GM21529 (cell line): ENCODE data around the gene SLC10A2.
"Not testable (repeated sequence)": the region's sequence is repeated elsewhere in the genome, so short reads cannot be mapped to it uniquely, and the experiment has no call there.

Source experiments
- ATAC-seq: cut with Tn5 transposase; IDR thresholded peaks from one replicate; pipeline ENCODE4 v1.9.1; 2021; ENCODE audit not compliant: unreplicated experiment

The SLC10A2 gene, protein sequence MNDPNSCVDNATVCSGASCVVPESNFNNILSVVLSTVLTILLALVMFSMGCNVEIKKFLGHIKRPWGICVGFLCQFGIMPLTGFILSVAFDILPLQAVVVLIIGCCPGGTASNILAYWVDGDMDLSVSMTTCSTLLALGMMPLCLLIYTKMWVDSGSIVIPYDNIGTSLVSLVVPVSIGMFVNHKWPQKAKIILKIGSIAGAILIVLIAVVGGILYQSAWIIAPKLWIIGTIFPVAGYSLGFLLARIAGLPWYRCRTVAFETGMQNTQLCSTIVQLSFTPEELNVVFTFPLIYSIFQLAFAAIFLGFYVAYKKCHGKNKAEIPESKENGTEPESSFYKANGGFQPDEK

DNA sequence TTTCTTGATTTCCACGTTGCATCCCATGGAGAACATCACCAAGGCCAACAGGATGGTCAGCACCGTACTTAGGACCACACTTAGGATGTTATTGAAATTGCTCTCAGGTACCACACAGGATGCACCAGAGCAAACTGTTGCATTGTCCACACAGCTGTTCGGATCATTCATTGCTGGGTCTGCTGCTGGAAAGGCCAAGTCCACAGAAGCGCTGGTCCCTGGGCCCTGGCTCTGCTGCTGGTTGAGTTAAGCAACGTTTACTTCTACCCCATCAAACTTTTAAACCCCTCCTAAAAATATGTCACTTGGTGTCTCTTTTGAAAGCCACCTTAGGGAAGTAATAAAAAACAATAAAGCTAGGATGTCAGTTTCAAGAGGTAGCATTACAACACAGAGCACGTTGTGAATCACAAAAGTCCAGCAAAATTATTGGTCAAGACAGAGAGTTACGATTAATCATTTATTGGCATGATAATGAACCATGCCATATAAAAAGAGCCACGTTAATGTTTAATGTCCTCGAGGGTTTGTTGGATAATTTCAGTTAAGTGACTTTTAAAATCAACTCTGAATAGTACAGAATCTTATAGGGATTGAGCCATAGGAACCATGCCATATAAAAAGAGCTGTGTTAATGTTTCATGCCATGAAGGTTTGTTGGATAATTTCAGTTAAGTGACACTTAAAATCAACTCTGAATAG is at the start of gene SLC10A2:
SLC10A2 (minus strand) TSS at position 339 of the 702 bp plus-strand sequence; CDS start at position 171, 168 bp downstream.
- ATAC-seq: no peak

- no peak for ATAC-seq
Observed at GRCh38 chr13:103107580-103107979, 41.4 kb upstream of the SLC10A2 start.

- no peak for ATAC-seq
Observed at GRCh38 chr13:103104340-103104739, 38.1 kb upstream of the SLC10A2 start.

- ATAC-seq: not testable (repeated sequence)
Observed at GRCh38 chr13:103103456-103103855, 37.2 kb upstream of the SLC10A2 start.

DNA sequence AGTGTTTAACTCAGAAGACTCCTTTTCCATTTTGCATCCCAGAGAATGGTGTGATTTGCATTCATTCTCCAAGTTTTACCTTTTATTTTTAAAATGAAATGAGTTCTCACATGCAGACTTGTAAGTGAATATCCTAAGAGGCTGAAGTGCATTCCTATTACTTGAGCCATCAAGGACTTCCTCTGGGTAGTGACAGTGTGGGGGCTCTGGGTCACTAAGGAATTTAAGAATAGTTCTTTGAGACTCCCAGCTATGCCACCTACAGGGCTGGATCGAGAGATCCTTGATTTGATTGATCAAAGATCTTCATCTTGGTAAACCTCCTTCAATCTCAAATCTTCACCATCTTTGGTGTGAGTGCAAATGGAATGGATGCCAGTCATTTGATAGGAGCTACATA is 36.3 kb upstream of the SLC10A2 start:
- ATAC-seq: no peak

- no peak for ATAC-seq
Observed at GRCh38 chr13:103101901-103102300, 35.7 kb upstream of the SLC10A2 start.

GRCh38 chr13:103101500-103101899 is 35.3 kb upstream of the SLC10A2 start:
- no peak for ATAC-seq

- no peak for ATAC-seq
Observed at GRCh38 chr13:103100830-103101229, 34.6 kb upstream of the SLC10A2 start.

DNA sequence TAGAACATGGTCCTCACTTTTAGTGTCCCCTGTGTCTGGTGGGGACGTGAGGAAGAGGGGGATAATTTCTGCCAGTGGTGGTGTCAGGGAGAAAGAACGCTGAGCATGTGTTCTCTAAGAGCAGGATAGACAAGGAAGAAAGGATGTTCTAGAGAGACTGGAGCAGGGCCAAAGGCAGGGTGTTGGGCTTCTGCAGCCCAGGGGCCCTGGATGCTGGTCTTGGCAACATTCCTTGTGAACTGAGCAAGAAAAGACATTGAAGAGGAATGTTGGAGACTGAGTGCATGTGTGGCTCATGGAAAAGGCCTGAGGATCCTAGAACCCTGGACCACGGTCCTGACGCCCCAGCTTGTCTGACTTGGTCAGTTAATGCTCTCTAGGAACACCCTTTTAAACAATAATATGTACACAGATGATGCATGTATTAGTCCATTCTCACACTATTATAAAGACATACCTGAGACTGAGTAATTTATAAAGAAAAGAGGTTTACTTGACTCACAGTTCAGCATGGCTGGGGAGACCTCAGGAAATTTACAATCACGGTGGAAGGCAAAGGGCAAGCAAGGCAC is 33.6 kb upstream of the SLC10A2 start:
- ATAC-seq: no peak

GRCh38 chr13:103098535-103098934 is 32.3 kb upstream of the SLC10A2 start:
- no peak for ATAC-seq

- no peak for ATAC-seq
Observed at GRCh38 chr13:103097366-103097928, 31.2 kb upstream of the SLC10A2 start.

DNA sequence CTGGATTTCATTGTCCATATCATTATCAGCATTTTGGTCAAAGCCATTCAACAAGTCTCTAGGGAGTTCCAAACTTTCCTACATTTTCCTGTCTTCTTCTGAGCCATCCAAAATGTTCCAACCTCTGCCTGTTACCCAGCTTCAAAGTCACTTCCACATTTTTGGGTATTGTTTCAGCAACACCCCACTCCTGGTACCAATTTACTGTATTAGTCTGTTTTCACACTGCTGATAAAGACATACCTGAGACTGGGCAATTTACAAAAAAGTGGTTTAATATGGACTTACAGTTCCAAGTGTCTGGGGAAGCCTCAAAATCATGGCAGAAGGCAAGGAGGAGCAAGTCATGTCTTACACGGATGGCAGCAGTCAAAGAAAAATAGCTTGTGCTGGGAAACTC is 27.4 kb upstream of the SLC10A2 start:
- not testable (repeated sequence) for ATAC-seq

DNA sequence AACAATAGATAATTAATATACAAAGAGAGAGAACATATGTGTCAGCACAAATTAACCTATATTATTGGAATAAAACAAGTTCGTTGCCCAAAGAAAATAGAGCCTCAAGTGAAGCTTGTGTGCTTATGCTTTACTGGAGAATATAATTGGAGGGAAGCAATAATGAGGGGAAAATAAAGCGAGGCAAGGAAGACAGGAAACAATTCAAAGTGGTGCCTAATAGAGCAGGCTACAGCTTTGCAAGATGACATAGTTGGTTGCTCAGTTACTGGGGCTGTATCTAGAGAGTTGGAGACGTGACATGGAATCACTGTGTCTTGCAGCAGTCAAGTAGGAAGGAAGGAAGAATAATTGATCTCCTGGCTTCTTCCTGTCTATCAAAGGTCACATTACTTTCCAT is 21.1 kb upstream of the SLC10A2 start:
- no peak for ATAC-seq

DNA sequence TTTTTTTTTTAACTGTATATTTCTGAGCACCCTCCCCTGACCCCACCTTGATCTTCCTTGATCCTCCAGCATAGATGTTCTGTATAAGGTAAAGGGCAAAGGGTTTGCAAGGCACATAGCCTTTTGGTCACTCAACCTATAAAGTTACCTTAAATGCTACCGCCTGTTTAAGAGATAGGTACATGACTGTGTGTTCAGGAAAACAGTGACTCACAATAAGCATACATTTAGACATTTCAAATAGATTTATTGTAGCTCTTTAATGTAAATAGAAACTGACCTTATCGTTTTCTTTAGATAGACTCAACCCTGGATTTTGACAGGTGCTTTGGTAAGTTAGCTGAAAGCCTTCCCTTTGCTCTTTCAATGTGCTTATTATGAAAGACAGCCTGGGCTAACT is 15.2 kb upstream of the SLC10A2 start:
- ATAC-seq: no peak

DNA sequence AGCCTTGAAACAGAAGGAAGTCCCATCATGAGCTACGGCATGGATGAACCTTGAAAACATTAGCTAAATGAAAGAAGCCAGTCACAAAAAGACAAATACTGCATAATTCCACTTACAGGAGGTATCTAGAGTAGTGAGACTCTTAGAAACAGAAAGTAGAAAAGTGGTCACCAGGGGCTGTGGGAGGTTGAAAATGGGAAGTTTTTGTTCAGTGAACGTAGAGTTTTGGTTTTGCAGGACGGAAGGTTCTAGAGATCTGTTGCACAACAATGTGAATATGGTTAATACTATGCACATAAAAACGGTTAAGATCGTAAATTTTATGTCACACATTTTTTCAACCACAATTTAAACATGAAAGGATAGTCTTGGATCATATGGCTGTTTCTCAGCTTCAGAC is 11.9 kb upstream of the SLC10A2 start:
- peak; percentile 84 for ATAC-seq

GRCh38 chr13:103068836-103069235 is 2.6 kb upstream of the SLC10A2 start:
- ATAC-seq: no peak

DNA sequence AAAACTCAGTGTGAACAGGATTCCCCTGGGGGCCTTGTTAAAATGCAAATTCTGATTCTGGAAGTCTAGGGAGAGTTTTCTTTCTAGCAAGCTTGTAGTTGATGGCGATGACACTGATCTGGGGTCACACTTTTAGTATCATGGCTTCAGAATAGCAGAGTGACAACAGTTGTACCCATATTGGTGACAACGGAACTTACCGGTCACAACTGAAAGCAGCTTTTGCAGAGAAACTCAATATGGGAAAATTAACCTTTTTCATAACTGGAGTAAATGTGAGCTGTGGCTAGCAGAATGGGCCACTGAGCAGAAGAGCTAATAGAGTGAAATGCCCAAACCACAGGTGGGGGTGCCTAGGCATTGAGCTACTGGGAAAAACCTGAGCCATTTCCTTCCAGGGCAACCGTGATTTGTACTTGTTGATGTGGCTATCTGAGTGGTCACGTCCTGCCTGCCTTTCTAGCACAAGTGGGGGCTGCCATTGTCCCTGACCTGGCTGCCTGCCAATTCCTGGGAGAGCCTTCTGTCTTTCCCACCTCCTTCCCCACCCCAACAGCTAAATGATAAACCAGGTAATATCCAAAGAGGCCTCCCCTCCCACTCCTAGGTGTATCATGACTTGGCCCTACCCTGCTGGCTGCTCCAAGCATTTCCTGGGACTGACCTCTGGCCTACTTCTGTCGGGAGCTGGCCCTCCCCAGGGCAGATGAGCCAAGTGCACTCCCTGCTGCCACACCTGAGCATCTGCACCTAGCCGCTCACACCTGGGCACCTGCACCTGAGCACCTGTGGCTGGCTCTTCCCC is 1.7 kb upstream of the SLC10A2 start:
- peak; percentile 68 for ATAC-seq

GRCh38 chr13:103066781-103067345 is 646 bp upstream of the SLC10A2 start:
- no peak for ATAC-seq

- no peak for ATAC-seq
Observed at GRCh38 chr13:103063376-103063775, 2.8 kb downstream of the SLC10A2 start.

GRCh38 chr13:103062079-103062478 is 4.1 kb downstream of the SLC10A2 start:
- ATAC-seq: no peak

- ATAC-seq: no peak
Observed at GRCh38 chr13:103056008-103056407, 10.2 kb downstream of the SLC10A2 start.
